WTC11 (cell line): Measurements from ENCODE around the gene ZNF827.

Source experiments
- ATF3 ChIP-seq: sonication (generic); formaldehyde crosslinking; conservative IDR thresholded peaks from 2 replicates; pipeline ENCODE4 v1.8.1; 2022; ENCODE audit warnings: mild to moderate bottlenecking, missing genetic modification reagents
- ELF4 ChIP-seq: sonication (generic); formaldehyde crosslinking; IDR thresholded peaks from 2 replicates; pipeline ENCODE4 v1.8.1; 2022; ENCODE audit warnings: low read depth, mild to moderate bottlenecking, moderate library complexity, missing genetic modification reagents
- ETV6 ChIP-seq: sonication (generic); formaldehyde crosslinking; IDR thresholded peaks from 2 replicates; pipeline ENCODE4 v1.8.1; 2022; ENCODE audit warnings: mild to moderate bottlenecking, missing genetic modification reagents
- JAZF1 ChIP-seq: fragments of 250-450 bp; sonication (Bioruptor Pico); IDR thresholded peaks from 2 replicates; pipeline ENCODE4 v1.9.0; 2021; ENCODE audit warnings: moderate library complexity, mild to moderate bottlenecking, inconsistent platforms
- NFYB ChIP-seq: sonication (generic); formaldehyde crosslinking; conservative IDR thresholded peaks from 2 replicates; pipeline ENCODE4 v1.8.0; 2022; ENCODE audit warnings: low read depth, missing genetic modification reagents
- NR3C1 ChIP-seq: sonication (generic); formaldehyde crosslinking; conservative IDR thresholded peaks from 2 replicates; pipeline ENCODE4 v1.8.1; 2023; ENCODE audit warnings: low read depth, mild to moderate bottlenecking, missing genetic modification reagents
- ZNF512 ChIP-seq: sonication (generic); formaldehyde crosslinking; IDR thresholded peaks from 2 replicates; pipeline ENCODE4 v1.8.1; 2022; ENCODE audit warnings: missing genetic modification reagents, borderline replicate concordance
- TF ChIP-seq, protein P1 (sequence below): fragments of 200-600 bp; IDR thresholded peaks from 2 replicates; pipeline ENCODE4 v1.8.0; 2022; ENCODE audit warnings: antibody characterized with exemption
- TF ChIP-seq, protein P2 (sequence below): sonication (generic); formaldehyde crosslinking; IDR thresholded peaks from 2 replicates; pipeline ENCODE4 v1.8.1; 2023; ENCODE audit warnings: mild to moderate bottlenecking, moderate library complexity, missing genetic modification reagents

- TF ChIP-seq ATF3 (CRISPR knock-in tag): no peak
- TF ChIP-seq JAZF1 (CRISPR knock-in tag): no peak
- TF ChIP-seq, protein P1, sequence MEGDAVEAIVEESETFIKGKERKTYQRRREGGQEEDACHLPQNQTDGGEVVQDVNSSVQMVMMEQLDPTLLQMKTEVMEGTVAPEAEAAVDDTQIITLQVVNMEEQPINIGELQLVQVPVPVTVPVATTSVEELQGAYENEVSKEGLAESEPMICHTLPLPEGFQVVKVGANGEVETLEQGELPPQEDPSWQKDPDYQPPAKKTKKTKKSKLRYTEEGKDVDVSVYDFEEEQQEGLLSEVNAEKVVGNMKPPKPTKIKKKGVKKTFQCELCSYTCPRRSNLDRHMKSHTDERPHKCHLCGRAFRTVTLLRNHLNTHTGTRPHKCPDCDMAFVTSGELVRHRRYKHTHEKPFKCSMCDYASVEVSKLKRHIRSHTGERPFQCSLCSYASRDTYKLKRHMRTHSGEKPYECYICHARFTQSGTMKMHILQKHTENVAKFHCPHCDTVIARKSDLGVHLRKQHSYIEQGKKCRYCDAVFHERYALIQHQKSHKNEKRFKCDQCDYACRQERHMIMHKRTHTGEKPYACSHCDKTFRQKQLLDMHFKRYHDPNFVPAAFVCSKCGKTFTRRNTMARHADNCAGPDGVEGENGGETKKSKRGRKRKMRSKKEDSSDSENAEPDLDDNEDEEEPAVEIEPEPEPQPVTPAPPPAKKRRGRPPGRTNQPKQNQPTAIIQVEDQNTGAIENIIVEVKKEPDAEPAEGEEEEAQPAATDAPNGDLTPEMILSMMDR: no peak
- TF ChIP-seq ELF4 (CRISPR knock-in tag): no peak
- TF ChIP-seq, protein P2, sequence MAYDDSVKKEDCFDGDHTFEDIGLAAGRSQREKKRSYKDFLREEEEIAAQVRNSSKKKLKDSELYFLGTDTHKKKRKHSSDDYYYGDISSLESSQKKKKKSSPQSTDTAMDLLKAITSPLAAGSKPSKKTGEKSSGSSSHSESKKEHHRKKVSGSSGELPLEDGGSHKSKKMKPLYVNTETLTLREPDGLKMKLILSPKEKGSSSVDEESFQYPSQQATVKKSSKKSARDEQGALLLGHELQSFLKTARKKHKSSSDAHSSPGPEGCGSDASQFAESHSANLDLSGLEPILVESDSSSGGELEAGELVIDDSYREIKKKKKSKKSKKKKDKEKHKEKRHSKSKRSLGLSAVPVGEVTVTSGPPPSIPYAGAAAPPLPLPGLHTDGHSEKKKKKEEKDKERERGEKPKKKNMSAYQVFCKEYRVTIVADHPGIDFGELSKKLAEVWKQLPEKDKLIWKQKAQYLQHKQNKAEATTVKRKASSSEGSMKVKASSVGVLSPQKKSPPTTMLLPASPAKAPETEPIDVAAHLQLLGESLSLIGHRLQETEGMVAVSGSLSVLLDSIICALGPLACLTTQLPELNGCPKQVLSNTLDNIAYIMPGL (CRISPR knock-in tag): no peak
- no peak for TF ChIP-seq NR3C1 (CRISPR knock-in tag)
- no peak for TF ChIP-seq ETV6
- no peak for TF ChIP-seq ZNF512 (CRISPR knock-in tag)
- no peak for TF ChIP-seq NFYB
These were observed 26.2 kb downstream of the ZNF827 start for GRCh38 chr4:145912376-145912775.
